GM19328 (cell line): ENCODE results near the gene SREBF1.
A peak's percentile ranks its signal among the peaks of the same experiment; 100 is the strongest.

Experiments used
- ATAC-seq: cut with Tn5 transposase; IDR thresholded peaks from one replicate; pipeline ENCODE4 v1.9.1; 2021; ENCODE audit warnings: mild to moderate bottlenecking, moderate library complexity; ENCODE audit not compliant: unreplicated experiment

Gene SREBF1

DNA sequence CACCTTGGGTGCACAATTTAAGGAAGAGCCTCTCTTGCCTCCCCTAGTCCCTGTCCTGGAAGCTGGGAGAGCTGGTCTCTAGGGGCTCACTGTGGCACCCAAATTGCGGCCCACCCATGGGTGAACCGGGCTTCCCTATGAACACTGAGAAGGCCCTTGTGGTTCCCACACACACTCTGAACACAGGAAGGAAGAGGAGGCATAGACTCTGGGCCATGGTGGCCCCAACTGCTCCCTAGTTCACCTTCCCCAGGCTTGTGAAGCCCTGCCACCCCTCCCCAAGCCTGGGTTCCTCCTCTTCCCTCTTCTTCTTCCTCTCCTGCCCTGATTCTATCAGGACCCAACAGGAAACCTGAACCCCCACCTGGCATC, 10.5 kb downstream of the SREBF1 start:
- no peak for ATAC-seq

DNA sequence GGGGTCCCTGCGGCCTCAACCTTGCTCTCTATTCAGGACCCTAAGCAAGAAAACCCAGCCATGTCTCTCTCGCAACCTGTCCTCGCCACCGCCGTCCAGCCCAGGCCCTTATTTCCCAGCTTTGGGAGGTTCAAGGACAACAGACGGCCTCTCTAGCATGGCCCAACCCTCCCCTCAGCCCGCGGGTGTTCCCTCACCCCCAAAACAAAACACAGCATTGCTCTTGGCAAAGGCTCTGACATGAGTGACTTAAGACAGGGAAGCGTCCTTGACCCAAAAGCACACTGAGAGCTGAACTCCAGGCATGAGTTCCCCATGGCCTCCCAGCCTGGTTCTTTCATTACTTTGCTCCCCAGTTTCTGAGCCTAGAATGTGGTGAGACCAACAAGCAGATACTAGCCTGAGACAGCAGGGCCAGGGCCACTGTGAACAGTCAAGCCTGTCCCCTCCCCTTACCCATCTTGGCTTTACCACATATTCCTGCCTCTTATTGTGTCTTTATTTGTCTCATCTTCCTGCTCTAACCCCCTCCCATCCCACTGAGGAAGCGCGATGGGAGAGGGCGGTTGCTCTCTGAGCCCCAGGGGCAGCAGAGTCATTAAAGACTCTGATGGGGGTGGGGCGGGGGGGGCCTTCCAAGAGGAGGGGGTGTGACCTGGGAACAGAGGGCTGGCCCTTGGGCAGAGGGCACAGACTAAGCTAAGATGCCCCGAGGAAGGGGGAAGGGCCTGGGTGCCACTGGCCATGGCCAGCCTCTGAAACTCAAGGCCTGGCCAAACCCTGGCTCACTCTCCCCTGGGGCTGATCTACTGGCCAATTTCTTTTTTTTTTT, 11.8 kb downstream of the SREBF1 start:
- no peak for ATAC-seq

DNA sequence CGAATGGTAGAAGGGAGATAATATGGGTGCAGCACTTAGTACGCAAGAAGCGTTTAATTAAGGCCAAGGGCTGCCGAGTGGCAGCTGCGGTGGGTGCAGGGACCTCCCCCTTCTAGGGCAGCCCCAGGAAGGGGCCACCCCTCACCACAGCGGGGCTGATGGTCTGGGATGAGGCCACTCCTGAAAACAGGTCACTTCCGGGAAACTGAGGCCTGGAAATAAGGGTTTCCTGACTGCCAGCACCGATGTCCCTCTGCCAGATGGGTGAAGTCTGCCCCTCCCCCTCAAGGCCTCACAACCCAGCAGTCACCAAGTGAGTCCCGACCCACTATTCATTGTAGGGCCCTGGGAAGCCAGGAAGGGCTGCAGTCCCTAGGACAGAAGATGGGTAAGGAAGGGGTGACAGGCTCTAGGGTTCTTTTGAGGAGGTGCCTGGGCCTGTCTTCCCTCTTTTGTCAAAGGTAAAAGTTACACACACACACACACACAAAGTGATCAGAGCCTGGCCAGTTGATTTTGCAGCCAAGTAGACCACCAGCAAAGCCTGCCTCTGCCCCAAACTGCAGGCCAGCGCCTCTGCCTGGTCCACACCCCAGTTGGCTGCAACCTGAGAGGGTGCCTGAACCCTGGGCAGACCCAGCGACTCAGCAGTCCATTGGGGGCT, 12.5 kb downstream of the SREBF1 start:
- peak; percentile 5 for ATAC-seq

DNA sequence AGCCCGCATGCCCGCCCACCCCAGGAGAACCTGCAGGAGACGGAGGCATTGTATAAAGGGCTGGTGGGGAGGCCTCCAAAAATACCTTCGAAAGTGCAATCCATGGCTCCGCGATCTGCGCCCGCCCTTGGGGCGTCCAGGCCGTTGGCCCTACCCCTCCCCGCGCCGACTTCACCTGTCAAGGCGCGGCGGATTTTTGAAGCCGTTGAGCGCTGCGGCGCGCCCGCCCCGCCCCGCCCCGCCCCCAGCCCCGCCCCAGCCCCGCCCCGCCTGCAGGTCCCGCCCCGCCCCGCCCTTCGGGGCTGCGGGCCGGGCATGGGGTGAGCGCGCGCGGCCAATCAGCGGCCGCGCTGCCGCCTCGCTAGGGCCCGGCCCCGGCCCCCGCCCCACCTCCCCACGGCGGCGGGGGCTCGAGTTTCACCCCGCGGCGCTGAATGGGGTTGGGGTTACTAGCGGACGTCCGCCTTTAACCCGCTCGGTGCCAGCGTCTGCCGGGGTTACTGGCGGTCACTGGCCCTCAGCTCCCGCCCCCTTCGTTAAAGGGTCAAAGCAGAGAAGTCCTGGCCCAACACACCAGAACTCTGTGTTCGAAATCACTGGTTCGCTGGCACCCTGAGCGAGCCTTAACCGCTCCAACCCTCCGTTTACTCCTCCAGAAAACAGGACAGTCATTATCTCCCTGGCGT, 13.2 kb downstream of the SREBF1 start:
- ATAC-seq, result peak; percentile 68

DNA sequence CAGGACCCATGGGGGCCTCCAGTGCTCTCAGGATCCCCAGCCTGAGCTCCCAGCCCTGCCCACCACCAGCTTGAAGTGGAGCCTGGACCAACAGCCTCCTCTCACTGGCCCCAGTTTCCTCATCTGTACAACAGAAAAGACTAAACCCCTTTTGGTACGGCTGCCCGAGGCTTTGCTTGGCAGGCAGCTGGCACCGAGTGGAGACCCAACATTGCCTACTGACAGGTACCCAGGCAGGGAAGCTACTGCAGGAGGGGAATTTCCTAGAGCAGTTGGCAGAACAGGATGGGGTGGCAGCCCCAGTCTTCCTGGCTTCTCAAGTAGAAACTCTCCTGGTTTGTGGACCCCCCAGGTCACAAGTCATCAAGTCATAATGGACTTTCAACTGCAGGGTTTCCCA, 14.2 kb downstream of the SREBF1 start:
- no peak for ATAC-seq

DNA sequence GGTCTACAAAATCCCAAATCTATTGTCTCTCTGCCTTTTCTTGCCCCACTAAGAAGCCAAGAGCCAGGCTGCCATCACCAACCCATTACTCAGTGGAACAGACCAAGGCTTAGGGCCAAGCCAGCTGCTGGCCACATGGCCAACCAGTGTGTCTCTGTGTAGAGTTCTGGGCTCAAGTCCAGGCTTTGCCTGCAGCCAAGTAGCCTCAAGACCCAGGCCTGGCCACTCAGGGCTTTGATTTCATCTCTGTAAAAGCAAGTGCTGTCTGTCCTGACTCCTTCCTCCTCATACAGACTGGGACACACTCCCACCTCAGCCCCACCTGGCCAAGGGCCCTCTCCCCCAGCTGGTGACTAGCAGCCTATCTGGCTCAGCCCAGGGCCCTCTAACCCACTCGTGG, 14.6 kb downstream of the SREBF1 start:
- no peak for ATAC-seq

DNA sequence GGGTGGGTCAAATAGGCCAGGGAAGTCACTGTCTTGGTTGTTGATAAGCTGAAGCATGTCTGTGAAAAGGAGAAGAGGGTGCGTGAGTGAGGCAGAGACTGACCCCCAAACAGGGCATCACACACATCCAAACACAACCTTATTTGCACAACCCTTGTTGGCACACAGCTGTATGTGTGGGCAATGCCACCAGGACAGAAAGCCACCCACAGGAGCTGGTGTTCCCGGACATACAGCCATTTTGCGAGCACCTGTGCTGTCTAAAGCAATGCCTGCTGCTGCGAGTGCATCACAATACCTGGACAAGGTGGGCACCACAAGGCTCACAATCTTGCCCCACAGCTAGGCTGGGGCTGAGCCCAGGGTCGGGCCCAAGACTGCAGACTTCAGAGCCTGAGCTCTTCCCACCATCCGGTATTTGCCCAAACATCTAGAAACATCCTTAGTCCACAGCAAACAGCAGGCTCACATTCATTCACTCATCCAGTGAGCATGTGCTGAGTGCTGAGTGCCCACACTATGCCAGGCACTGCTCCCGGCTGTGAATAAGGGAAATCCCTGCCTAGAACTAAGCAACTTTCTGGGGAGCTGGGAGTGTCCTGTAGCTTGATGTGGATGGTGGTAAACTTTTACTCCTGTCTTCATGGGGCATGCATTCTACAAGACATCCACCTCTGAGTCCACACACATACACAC, 16.2 kb downstream of the SREBF1 start:
- ATAC-seq, result no peak

DNA sequence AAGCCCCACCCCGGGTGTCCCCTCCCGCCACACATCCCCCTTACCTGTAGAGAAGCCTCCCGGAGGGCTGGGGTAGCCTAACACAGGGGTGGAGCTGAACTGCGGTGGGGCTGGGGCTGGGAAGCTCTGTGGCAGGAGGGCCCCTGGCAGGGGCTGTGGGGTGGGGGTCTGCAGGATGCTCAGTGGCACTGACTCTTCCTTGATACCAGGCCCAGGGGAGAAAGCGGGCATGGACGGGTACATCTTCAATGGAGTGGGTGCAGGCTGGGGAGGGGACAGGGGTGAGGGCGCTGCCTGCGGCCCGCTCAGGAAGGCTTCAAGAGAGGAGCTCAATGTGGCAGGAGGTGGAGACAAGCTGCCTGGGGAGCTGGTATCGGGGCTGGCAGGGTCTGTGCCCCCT, 16.7 kb downstream of the SREBF1 start:
- no peak for ATAC-seq

DNA sequence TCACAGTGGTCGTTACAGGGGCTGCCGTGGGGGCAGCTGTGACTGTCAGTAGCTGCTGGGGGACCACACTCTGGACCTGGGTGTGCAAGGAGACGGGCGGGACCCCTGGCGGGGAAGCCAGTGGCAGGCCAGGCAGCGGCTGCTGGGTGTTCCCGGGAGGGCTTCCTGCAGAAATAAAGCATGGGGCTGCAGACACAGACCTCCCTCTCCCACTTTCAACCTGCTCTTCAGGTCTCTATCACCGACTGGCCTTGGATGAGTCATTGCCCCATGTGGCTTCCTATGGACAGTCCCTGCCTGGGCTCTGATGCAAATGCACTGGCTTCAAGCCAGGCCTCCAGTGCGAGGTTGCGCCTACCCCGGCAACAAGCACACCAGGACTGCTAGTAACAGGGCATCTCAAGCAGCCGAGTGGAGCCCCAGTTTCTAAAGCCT, 17.2 kb downstream of the SREBF1 start:
- no peak for ATAC-seq

DNA sequence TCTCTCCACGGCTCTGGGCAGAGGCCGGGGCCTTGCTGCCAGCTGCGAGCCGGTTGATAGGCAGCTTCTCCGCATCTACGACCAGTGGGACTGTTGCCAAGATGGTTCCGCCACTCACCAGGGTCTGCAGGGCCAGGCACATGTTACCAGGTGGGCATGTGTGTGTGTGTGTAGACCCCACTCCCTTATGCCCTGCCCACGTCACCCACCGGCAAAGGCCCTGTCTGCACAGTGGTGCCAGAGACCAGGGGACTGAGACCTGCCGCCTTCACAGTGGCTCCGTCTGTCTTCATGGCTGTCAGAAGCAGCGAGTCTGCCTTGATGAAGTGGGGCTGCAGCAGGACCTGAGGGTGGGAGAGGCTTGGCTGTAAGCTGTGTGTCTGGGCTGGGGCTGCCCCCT, 17.7 kb downstream of the SREBF1 start:
- no peak for ATAC-seq

DNA sequence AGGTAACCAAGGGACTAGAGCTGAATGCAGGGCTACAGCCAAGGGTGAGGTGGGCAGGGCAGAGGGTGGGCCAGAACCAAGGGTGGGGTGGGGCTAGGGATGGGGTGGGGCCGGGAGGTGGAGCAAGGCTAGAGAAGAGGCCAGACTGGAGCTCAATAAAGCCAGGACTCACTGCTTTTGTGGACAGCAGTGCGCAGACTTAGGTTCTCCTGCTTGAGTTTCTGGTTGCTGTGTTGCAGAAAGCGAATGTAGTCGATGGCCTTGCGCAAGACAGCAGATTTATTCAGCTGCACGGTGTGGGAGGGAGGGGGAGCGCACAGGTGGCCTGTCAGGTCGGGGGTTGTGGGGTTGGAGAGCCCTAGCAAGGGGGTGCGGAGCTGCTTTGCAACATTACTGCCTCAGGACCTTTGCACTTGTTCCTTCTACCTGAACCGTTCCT, 18.7 kb downstream of the SREBF1 start:
- no peak for ATAC-seq

DNA sequence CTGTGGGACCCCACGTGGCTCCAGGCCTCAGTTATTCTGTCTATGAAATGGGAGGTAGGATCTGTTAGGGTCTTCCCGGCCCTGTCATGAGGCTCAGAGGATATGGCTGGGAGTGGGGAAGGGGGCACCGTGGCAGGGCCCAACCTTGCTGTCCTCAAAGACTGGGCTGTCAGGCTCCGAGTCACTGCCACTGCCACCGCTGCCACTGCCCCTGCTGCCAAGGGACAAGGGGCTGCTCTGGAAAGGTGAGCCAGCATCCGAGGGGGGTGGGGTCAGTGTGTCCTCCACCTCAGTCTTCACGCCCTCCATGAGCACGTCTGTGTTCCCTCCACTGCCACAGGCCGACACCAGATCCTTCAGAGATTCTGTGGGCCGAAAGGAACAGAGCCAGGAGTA, 19.2 kb downstream of the SREBF1 start:
- ATAC-seq, result no peak

DNA sequence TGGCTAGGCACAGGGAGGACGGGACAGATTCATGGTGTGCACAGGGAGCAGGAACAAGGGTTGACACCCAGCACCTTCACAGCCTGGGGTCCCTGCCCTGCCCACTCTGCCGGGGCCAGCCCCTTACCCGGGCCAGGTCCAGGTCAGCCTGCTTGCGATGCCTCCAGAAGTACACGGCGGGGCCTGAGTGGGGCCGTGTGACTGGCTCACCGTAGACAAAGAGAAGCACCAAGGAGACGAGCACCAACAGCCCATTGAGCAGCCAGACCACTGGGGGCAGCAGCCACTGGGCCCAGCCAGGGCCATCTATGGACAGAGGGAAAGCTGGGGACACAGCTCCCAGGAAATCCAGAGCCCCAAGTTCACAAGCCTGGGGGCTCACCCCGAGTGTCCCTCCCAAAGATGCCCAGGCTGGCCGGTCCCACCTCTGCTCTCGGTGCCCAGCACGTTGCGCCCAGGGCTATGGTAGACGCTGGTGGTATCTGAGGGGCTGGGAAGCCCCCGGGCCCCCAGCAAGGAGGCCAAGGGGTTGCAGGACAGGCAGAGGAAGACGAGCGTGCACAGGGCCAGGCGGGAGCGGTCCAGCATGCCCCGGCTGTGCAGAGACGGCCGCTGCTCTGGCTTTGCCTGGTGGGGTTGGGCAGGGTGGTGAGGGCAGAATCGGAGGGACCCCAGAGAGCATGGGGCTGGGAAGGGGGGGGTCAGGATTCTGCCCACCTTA, 19.8 kb downstream of the SREBF1 start:
- no peak for ATAC-seq

DNA sequence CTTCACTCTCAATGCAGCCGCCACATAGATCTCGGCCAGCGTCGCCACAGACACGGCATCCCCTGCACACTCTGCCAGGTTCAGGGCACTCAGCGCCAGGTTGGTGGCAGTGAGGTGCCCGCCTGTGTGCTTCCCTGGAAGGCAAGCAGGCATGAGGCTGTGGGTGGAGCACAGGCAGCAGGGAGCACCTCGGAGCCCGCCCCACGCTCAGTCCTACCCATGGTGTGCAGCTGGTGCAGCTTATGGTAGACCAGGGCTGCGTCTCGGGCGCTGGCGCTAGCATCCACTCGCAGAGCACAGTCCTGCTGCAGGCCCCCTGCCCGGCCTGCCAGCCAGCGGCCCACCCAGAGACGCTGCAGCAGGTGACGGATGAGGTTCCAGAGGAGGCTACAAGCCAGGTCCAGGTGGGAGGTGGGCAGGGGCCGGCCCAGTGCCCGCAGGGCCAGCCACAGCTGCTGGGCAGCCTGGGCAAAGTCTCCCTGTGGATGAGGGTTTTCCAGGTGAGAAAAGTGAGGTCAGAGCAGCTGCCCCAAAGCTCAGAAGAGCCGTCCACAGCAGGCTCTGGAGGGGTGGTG, 20.5 kb downstream of the SREBF1 start:
- no peak for ATAC-seq

DNA sequence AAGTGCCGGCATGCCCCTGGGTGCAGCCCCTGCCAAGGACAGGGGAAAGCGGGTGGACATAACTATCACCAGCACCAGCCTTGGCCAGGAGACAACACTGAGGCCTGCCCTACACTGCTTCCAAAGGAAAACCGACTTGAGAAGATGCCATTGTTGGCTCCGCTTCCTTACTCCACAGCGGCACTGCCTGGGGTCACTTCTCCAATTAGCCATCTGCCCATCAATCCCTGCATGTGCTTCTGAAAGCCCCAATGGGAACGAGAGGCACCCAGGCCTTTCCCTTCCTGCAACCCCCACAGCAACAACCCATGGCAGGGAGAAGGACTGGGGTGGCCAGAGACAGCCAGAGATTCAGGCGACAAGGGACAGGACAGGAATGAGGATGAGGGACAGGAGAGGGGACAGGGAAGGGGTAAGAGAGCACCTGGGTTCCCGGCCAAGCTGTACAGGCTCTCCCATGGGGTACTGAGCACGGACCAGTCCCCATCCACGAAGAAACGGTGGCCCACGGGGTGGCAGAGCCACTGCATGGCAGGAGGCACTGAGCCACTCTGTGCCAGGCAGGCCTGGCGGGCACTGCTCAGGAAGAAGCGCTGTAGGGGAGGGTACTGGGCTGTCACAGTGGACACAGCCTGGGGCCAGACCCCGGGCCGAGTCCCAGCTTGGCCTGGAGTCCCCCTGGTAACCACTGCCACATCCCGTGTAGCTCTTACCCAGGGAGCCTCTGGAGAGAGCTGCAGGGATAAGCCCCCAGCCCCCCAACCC, 21.2 kb downstream of the SREBF1 start:
- ATAC-seq, result no peak

DNA sequence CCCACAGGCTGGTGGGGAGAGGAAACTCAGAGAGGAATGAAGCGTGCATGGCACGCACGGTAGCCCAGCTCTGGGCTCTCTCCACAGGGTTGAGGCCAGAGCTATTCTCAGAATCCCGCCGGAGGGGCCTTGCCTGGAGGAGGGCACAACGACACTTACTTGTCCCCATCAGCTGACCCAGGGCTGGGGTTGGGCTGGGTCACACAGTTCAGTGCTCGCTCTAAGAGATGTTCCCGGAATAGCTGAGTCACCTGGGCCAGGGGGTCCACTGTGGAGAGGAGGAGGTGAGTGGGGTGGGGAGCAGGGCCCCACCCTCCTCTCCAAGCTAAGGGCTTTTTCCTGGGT, 21.8 kb downstream of the SREBF1 start:
- no peak for ATAC-seq

DNA sequence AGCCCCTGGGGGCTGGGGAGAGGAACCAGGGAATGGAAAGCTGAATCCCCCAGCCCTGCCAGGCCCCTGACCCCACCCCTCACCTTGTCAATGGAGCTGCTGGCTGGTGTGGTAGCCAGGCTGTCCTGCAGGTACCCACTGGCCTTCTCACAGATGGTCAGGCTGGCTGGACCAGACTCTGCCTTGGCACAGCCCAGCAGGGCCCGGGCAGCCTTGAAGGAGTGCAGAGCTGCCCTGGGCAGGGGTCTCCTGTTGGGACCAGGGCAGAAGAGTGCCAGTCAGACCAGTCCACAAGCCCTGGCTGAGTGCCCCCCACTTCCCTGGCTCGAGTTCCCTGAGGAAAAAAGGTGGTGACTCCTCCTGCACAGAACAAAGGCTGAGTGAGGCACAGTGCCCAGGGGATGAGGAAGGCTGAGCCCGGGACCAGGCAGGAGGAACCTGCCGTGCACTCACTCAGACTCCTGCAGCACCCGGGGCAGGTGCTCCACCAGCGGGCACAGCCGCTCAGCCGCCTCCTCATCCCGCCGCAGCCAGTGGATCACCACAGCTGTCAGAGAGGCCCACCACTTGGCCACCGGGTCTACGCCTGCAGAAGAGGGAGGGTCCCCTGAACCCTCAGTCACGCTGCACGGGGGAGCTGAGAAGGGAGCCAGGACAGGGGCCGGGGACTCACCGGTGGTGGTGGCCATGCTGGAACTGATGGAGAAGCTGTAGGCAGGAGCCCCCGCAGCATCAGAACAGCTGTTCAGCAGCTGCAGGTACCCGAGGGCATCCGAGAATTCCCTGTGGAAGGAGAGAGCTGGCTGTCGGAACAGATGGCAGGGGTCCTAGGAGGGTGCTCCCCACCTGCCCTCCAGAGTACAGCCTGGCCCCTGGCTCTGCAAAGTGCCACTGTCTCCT, 22.4 kb downstream of the SREBF1 start:
- ATAC-seq, result no peak

DNA sequence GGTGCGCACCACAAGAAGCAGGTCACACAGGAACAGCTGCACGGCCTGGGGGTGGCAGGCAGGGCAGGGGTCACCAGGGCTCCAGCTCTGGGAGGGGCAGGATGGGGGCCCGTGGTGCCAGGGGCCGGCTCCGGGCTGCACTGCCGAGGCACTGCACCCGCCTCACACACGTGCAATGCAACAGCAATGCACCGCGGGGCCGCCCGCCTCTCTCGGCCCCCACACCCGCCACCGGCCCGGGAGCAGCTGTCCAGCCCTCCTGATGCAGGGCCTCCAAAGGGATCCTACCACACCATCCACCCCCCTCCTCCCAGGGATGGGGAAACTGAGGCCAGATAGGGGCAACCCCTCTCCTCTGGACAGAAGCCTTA, 23.1 kb downstream of the SREBF1 start:
- no peak for ATAC-seq
